ENCODE data around the gene OBSL1. TPM values are rescaled to one million over a fixed set of nuclear protein-coding genes. Genes with fewer than 3 reads are reported as not detected.

OBSL1 gene
- total RNA-seq, 1 experiment from 2014 or later: 30.7 TPM

Small RNA genes within 50 kb of the gene (small RNA-seq; reads per million reads assigned to genes)
- gene MIR3132 (0 reads per million in 2 experiments), gene RN7SKP213 (0 to 0.24 reads per million in 2 experiments)

Other genes starting within 250 kb of the OBSL1 start
- not detected in 2 replicates for gene RESP18, start 238.8 kb downstream of the OBSL1 start, total RNA-seq (2014; rRNA removed; shearing (Covaris generic))
- 46.8 and 50.1 TPM in 2 replicates for gene DNPEP, start 183.6 kb downstream of the OBSL1 start, total RNA-seq (2014; rRNA removed; shearing (Covaris generic))
- 0.13 TPM in 1 of 2 replicates, not detected in the other for gene DES, start 153.2 kb downstream of the OBSL1 start, total RNA-seq (2014; rRNA removed; shearing (Covaris generic))
- gene SPEG, start 136.7 kb downstream of the OBSL1 start, total RNA-seq (2014; rRNA removed; shearing (Covaris generic)): 1.9 and 2.3 TPM in 2 replicates
- gene GMPPA, start 72.6 kb downstream of the OBSL1 start, total RNA-seq (2014; rRNA removed; shearing (Covaris generic)): 60.6 and 64.8 TPM in 2 replicates
- gene ASIC4, start 57.1 kb downstream of the OBSL1 start, total RNA-seq (2014; rRNA removed; shearing (Covaris generic)): not detected in 2 replicates
- gene CHPF, start 27.7 kb downstream of the OBSL1 start, total RNA-seq (2014; rRNA removed; shearing (Covaris generic)): 93.9 and 111 TPM in 2 replicates
- 2.1 TPM in 2 replicates for gene TMEM198, start 27.5 kb downstream of the OBSL1 start, total RNA-seq (2014; rRNA removed; shearing (Covaris generic))
- gene INHA, start 771 bp upstream of the OBSL1 start, total RNA-seq (2014; rRNA removed; shearing (Covaris generic)): 0.18 TPM in 1 of 2 replicates, not detected in the other
- 13.9 and 14.7 TPM in 2 replicates for gene STK11IP, start 26.3 kb upstream of the OBSL1 start, total RNA-seq (2014; rRNA removed; shearing (Covaris generic))
- gene SLC4A3, start 56.1 kb upstream of the OBSL1 start, total RNA-seq (2014; rRNA removed; shearing (Covaris generic)): 2.9 and 4.0 TPM in 2 replicates

All from SK-MEL-5 (cell line).